GM10847 (cell line): ENCODE data around the gene STAT3.

Source experiments
- POLR2A ChIP-seq: IDR thresholded peaks from 2 replicates; pipeline ENCODE4 v1.6.1; 2011; ENCODE audit not compliant: insufficient read length; ENCODE audit errors: extremely low read depth

The STAT3 gene

DNA sequence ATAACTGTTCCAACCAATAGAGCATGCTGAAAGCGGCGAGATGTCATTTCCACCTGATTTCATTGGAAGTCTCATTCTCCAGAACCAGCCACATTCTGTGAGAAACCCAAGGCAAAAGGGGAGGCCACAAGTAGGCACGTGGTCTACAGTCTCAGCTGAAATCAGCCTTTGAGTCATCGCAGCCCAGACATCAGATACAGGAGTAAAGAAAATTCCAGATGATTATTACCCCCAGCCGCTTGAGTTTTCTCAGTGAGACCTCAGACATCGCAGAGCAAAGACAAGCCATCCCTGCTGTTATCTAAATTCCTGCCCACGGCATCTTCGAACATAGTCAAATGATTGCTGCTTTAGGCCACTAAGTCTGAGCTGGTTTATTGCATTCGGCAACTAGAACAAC lies 23.1 kb downstream of the STAT3 start:
- no peak for TF ChIP-seq POLR2A

DNA sequence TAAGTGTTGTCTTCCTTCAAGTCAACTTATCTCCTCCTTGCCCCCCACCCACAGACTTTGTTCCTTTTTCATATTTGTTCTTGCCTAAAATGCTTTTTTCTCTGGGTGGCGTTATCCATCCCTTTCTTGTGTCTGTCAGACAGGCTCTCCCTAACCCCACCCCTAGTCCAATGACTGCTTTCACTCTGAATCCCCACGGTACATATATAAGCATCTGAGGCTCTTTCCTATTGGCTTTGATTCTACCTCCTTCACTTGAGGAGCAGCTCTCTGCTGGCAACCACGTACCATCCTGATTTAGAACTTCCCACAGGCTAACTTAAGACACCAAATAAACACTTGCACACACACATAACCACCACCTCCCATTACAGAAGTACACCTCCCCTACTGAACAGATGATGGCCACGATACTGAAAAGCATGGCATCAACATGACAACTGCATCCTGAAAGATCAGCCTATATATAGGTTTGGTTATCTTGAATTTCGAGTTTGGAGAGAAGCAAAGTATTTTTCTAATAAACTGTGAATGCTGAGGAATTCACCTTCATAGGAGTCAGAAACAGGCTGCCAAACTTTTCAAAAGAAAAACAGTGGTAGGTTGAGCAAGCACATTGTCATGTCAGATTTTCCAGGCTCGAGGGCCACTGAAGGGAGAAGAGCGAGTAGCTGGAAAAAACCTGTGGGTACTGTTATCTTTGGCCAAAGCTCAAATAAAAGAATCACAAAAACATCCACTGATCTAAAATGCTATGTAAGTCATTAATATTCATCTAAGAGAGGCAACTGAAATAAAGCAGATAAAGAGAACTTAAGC lies 24.3 kb downstream of the STAT3 start:
- no peak for TF ChIP-seq POLR2A

DNA sequence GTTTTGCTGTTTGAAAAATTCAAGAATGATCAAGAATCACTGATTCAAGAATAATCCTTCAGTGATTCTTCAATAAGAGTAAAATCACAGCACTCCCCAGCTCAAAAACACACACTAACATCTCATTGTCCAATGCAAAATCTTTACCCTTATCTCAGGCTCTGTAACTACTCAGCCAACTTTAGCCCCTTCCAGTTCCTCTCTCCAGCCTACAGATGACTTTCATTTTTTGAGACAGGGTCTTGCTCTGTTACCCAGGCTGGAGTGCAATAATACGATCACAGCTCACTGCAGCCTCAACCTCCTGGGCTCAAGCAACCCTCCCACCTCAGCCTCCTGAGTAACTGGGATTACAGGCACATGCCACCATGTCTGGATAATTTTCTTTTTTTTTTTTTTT lies 25.0 kb downstream of the STAT3 start:
- TF ChIP-seq POLR2A: no peak

DNA sequence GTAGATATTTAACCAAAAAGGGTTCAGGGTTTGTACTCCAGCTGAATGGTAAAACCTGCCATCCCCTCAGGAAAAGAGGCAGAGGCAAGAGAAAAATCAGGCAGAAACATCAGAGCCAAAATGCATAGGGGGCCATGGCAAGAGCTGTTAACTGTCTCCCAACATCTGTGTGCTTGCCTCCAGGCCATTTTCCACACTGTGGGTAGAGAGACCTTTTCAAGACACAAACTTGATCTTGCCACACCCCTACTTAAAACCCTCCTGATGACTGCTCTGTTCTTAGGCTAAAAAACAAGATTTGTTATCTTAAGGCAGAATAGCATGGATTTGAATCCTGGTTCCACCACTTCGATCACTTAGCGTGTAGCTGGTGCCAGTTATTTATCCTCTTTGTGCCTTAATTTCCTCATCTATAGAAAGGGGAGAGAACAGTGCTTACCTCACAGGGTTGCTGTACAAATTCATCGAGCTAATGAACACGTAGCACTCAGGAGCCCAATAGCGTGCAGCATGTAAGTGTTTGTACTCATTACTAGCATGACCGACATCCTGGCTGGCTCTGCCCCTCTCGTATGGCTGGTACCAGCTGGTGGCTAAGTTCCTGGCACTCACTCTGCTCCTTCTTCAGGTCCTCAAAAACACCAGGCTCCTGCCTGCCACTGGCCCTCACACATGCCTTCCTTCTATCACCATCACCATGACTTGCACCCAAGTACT lies 25.8 kb downstream of the STAT3 start:
- no peak for TF ChIP-seq POLR2A

DNA sequence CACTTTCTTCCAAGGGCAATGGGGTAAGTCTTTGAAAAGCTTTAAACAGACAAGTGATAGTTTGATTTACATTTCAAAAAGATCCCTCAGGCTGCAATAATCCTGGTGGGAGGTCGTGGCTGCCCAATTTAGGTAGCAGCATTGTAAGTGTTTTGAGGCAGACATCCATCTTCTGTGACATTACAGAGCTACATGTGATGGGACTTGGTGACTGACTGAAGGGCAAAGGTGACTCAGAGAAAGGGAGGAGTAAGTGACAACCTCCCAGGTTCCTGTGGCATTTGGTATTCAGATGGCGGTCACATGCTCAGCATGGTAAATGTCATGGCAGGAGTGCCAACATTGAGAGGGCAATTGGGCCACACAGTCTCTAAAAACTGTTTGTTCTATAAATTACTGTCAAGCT lies 26.5 kb downstream of the STAT3 start:
- TF ChIP-seq POLR2A: no peak

DNA sequence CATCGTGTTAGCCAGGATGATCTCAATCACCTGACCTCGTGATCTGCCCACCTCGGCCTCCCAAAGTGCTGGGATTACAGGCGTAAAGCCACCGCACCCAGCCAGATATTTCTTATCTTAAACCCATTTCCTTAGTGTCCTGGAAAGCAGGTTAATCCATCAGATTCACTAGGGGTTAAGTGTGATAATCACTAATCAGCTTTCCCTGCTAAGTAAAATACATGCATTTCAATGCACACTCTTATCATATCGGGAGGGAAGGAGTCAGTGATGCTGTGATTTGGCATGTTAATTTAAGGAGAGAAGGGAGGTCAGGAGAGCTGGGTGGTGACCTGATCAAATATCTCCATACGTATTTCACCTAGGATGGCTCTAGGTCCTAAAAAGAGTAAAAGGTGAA lies 29.1 kb downstream of the STAT3 start:
- no peak for TF ChIP-seq POLR2A

DNA sequence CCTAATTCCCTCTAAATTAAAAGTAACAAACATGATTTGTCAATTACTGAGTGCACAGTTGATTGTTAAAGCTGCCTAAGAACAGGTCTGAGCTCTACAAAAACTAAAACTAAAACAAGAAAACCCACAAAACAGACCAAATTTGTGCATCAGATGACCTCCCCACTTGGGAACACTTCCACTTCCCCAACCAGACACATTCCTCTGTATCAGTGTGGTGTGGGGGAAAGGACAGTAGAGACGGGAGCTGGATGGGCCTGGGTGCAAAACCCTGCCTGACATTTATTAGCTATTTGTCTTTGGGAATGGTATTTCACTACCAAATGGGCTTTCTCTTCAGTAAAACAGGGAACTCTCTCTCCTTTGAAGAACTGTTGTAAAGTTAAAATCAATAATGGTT lies 29.8 kb downstream of the STAT3 start:
- TF ChIP-seq POLR2A: no peak

DNA sequence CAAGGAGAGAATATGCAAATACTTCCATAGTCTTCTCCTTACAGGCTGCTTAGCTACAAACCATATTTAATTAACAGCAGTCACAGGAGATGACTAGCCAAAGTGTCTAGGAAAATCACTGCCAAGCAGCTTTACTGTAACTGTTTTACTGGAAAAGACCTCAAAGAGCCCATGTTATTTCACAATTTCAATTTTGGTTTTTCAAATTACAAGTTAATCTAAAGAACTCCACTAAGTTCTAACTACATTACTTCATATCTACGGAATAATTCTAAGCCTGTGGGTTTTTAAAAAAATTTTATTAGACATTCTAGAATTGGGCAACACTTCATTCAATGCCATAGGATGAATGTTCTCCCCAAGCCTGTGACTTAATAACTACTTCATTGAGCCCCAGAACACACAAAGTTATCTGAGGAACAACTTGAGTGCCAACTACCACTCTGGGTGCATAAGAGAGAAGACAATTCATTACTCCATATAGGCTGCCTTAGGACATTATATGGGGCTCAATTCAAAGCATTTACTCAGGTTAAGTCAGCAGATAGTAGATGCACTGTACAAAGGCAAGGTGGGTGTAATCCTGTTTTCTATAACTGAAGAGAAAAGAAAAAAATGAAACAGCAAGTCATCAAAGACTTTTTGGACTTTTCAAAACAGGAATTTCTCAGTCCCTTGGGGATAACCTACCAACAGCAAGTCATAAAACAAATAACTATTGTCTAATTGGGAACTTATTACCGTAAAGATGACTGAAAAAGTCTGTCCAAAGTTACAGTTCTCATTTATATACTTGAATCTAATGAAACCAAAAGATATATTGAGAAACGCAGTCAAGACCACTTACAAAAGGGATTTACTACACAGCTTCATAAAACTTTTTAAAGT lies 33.0 kb downstream of the STAT3 start:
- TF ChIP-seq POLR2A: no peak

DNA sequence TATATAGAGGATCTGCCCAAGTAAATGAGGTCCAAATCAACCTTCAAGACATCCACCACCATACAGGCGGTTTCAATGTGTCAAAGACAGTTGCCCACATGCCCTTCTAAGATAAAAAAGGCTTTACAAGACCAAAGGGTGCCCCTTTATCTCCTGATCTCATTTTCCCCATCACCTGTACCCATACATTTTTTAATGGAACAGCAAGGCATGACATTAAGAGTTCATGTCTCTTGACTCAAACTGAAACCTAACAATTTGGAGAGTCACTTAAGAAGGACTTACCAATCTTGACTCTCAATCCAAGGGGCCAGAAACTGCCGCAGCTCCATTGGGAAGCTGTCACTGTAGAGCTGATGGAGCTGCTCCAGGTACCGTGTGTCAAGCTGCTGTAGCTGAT lies 40.1 kb downstream of the STAT3 start:
- TF ChIP-seq POLR2A: no peak

DNA sequence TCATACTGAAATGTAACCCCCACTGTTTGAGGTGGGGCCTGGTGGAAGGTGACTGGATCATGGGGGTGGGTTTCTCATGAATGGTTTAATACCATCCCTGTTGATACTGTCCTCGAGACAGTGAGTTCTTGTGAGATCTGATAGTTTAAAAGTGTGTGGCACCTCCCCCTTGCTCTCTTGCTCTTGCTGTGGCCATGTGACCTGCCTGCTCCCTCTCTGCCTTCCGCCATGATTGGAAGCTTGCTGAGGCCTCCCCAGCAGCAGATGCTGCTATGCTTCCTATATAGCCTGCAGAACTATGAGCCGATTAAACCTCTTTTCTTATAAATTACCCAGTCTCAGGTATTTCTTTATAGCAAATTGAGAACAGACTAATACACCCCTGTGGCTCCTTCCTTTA lies 40.6 kb downstream of the STAT3 start:
- TF ChIP-seq POLR2A: no peak

DNA sequence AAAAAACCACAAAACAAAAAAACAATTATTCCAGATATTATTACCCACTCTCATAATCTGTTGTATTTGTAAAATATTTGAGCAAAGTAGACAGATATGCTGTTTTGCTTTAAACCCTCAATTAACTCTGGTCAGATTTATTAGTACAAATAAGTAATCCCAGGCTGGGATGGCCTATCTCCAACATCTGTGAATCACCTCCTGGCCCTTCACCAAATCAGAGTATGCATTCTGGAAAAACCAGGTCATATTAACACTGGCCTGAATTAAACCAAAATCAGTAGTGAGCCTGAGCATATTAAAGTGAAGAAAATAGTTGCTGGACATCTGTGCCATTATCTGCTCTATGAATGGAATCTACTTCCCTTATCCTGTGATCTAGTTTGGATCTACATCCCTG lies 41.0 kb downstream of the STAT3 start:
- no peak for TF ChIP-seq POLR2A

DNA sequence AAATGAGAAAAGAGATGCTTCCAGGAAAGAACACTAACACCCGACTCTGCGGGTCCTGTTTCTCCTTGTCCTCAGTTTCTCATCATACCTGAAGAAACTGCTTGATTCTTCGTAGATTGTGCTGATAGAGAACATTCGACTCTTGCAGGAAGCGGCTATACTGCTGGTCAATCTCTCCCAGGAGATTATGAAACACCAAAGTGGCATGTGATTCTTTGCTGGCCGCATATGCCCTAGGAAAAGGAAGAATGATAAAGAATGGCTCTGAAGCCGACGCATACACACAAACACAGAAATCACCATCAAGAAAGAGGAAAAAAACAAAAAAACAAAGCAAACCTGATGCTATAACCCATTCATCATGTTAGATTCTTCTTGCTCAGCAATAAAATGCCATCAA lies 41.8 kb downstream of the STAT3 start:
- no peak for TF ChIP-seq POLR2A

DNA sequence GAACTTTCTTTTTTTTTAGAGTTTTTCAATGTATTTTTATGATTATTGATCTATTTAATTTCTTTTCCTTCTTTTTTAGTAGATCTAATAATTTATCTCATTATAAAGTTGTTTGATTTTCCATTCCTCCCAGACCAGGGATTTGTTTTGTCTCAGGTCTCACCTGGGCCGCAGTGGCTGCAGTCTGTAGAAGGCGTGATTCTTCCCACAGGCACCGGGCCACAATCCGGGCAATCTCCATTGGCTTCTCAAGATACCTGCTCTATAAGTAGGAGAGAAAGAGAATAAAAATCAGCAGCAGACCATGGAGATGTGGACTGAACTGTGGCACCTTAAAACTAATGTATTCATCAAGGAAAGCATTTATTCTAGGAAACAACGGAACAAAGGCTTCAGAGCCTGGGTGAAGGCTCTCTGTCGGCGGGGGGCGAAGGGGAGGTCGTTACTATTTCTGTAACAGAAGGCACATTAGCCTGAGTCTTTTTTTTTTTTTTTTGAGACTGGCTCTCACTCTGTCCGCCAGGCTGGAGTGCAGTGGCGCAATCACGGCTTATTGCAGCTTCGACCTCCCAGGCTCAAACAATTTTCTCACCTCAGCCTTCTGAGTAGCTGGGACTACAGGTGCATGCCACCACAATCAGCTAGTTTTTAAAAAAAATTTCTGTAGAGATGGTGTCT lies 42.7 kb downstream of the STAT3 start:
- TF ChIP-seq POLR2A: no peak

DNA sequence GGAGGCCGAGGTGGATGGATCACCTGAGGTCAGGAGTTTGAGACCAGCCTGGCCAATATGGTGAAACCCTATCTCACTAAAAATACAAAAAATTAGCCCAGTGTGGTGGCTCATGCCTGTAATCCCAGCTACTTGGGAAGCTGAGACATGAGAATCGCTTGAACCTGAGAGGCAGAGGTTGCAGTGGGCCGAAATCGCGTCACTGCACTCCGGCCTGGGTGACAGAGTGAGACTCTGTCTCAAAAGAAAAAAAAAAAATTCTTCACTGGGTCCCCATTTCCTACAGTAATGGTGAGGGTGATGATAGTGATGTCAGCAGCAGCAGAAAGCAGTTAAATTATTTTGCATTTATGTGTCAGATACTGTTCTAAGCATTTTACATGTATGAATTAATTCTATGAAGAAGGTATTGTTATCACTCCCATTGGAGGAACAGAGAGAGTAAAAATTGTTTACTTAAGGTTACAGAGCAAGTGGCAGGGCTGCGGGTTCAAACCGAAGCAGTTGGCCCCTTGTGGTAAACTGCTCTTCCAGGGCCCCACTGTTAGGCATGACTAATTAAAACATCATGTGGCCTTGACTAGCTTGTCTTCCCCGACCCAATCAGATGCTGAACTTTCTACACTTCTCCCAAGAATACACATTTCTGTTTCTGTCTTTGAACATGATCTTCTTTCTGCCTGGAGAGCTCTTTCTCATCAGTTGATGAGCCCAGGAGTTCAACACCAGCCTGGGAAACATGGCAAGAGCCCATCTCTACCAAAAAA lies 45.8 kb downstream of the STAT3 start:
- TF ChIP-seq POLR2A: no peak
